Activated T-helper 17 cell treated with anti-CD3 and anti-CD28 coated beads, Interleukin-2, amount 50 U/mL, for 72 hours (primary cell): ENCODE measurements around the gene RBPMS2. TPM values are rescaled to one million over a fixed set of nuclear protein-coding genes. Genes with fewer than 3 reads are reported as not detected.

ENCODE experiments used
- ATAC-seq: fragments of 150-1000 bp; cut with Tn5 transposase; replicated peaks from 2 replicates; pipeline ENCODE4 v1.10.0; 2021; ENCODE audit warnings: mild to moderate bottlenecking, moderate library complexity
- H3K27ac Mint-ChIP-seq: one replicate; pipeline ENCODE4 v1.8.0; 2022; ENCODE audit warnings: mixed read lengths
- H3K27me3 Mint-ChIP-seq: one replicate; pipeline ENCODE4 v1.8.0; 2022; ENCODE audit warnings: mixed read lengths
- H3K36me3 Mint-ChIP-seq: one replicate; pipeline ENCODE4 v1.8.0; 2022; ENCODE audit warnings: low read depth, mild to moderate bottlenecking, mixed read lengths
- H3K4me1 Mint-ChIP-seq: one replicate; pipeline ENCODE4 v1.8.0; 2022; ENCODE audit warnings: mixed read lengths
- H3K4me3 Mint-ChIP-seq: one replicate; pipeline ENCODE4 v1.8.0; 2022; ENCODE audit warnings: mild to moderate bottlenecking, mixed read lengths
- H3K9me3 Mint-ChIP-seq: one replicate; pipeline ENCODE4 v1.8.0; 2022; ENCODE audit warnings: mixed read lengths
- total RNA-seq, 2 donors: library from RNA; stranded (reverse); gene quantifications; one replicate each; pipeline ENCODE4 v1.2.3, GENCODE V29; 2022

Gene RBPMS2
- total RNA-seq, 2 donors from 2014 or later: not detected

DNA sequence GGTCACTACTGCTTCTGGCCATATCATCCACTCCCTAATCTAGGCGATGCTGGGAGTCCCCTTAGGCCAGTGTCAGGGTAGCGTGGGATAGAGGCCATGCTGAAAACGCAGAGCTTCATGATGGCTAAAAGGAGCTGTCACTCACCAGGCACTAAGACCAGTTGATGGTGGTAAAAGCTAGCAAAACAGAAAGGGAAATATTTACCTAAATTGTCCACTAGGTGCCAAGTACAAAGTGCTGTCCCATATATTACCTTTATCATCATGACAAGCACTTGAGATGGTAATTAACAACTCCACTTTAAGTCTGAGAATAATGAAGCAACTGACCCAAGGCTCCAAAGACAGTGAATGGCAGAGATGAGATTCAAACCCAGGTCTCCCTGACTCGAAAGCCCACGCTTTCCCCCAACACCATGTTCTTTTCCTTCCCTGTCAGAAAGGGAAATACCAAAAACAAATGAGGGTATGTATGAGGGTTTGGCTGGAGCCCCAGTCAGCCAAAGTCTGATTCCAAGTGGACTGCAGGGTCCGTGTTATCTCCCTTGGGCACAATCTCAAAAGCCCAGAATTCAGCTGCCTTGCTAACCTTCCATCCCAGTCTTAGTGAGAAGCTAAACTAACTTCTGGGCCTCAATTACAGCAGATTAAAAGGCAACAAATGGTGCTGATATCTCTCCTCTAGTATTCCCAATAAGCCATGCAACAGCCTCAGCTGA lies 84.7 kb downstream of the RBPMS2 start:
- no peak for ATAC-seq
- Mint-ChIP-seq H3K27me3 (no peaks in the 10 kb centered on the region), H3K36me3 (peaks cover 78% of the 10 kb centered on the region), H3K4me1 (no peaks in the 10 kb centered on the region), H3K4me3 (no peak overlapping the region), H3K27ac (peak overlapping the region; percentile 81), H3K9me3 (no peaks in the 10 kb centered on the region)

DNA sequence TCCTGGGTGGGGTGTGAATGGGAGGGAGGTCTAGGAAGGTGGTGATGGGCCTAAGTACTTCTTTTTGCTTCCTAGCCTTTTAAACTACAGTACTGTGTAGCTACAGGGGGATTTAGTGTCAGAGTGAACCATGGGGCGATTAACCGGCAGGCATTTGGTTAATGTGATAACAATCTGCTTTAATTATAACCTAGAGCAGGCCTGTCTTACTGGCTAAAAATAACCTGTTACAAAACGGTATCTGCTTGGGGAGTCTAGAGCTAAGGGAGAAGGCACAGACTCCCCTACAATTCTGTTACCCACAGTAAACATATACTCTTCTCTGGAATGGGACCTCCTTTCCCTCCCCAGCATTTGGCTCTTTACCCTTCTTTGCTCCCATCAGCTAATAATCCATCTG lies 85.4 kb downstream of the RBPMS2 start:
- ATAC-seq: no peak
- H3K4me3 Mint-ChIP-seq: no peak overlapping the region
- H3K9me3 Mint-ChIP-seq: no peaks in the 10 kb centered on the region
- no peaks in the 10 kb centered on the region for H3K27me3 Mint-ChIP-seq
- H3K27ac Mint-ChIP-seq: peak overlapping the region; percentile 70
- peaks cover 76% of the 10 kb centered on the region for H3K36me3 Mint-ChIP-seq
- H3K4me1 Mint-ChIP-seq: no peaks in the 10 kb centered on the region

Other genes with a start within 250 kb of the RBPMS2 start
- gene PIF1, start 50.1 kb upstream of the RBPMS2 start, total RNA-seq: 10 to 100 TPM; 44.4 to 53.1 TPM
- 10 to 100 TPM; 21.8 to 25.9 TPM for gene PLEKHO2, start 66.3 kb upstream of the RBPMS2 start, total RNA-seq
- 10 to 100 TPM in 1 of 2 donors, 1 to 10 TPM in 1; 4.3 to 10.1 TPM for gene ANKDD1A, start 136.3 kb upstream of the RBPMS2 start, total RNA-seq
- gene SPG21, start 214.3 kb upstream of the RBPMS2 start, total RNA-seq: 10 to 100 TPM; 65.1 to 87.7 TPM